GM18511 (cell line): ENCODE data around the gene DLG1.
"Not testable (repeated sequence)": the region's sequence is repeated elsewhere in the genome, so short reads cannot be mapped to it uniquely, and the experiment has no call there.

Experiments used
- ATAC-seq: cut with Tn5 transposase; IDR thresholded peaks from one replicate; pipeline ENCODE4 v1.9.1; 2021; ENCODE audit warnings: mild to moderate bottlenecking, moderate library complexity; ENCODE audit not compliant: unreplicated experiment

The DLG1 gene

DNA sequence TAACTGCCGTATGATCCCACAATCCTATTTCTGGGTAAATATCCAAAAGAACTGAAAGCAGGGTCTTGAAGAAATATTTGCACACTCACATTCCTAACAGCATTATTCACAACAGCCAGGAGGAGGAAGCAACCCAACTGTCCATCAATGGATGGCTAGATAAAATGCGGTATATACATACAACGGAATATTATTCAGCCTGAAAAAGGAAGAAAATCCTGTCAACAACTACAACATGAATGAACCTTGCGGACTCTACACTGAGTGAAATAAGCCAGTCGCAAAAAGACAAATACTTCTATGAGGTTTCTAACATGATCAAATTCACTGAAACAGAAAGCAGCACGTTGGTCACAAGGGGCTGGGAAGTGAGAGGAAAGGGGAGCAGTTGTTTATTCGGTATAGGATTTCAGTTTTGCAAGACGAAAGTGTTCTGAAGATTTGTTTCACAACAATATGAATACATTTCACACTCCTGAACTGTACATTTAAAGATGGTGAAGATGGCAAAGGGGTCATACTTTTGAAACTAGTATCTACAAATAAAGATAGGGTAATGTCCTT is 6.2 kb downstream of the DLG1 start:
- no peak for ATAC-seq

- no peak for ATAC-seq
These were observed 8.7 kb downstream of the DLG1 start for GRCh38 chr3:197289726-197290125.

DNA sequence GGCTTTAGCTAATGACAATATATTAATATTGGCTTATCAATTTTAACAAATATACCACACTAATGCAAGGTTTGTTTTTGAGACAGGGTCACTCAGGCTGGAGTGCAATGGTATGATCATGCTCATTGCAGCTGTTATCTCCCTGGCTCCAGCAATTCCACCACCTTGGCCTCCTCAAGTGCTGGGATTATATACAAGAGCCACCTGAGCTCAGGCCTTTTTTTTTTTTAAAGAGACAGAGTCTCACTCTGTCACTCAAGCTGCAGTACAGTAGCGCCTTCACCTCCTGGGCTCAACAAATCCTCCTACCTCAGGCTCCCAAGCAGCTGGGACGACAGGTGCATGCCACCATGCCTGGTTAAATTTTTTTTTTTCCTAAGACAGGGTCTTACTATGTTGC is 11.7 kb downstream of the DLG1 start:
- no peak for ATAC-seq

- no peak for ATAC-seq
These were observed 12.9 kb downstream of the DLG1 start for GRCh38 chr3:197285557-197285956.

DNA sequence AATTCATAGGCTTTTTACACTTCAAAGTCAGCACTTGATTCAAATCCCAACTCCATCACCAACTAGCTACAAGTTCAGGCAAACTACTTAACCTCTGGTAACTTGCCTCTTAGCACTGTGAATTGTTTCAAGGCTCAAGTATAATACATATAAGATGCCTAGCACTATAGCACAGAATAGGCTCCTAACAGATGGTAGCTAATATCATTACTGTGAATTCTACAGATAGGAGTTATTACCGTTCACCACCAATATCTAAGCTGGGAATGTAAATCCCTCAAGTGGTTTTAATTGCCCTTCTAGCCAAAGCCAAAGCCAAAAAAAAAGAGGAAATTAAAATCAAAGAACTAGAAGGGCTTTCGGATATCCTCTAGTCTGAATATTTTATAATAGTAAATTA is 15.4 kb downstream of the DLG1 start:
- no peak for ATAC-seq

GRCh38 chr3:197281849-197282248 is 16.6 kb downstream of the DLG1 start:
- no peak for ATAC-seq

DNA sequence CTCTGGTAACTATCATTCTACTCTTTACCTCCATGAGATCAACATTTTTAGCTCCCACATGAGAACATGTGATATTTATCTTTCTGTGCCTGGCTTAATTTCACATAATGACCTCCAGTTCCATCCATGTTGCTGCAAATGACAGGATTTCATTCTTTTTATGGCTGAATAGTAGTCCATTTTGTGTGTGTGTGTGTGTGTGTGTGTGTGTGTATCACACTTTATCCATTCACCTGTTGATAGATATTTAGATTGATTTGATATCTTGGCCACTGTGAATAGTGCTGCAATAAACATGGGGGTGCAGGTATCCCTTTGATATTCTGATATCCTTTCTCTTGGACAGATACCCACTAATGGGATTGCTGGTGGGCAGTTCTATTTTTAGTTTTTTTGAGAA is 18.3 kb downstream of the DLG1 start:
- no peak for ATAC-seq

GRCh38 chr3:197278933-197279332 is 19.5 kb downstream of the DLG1 start:
- no peak for ATAC-seq

- not testable (repeated sequence) for ATAC-seq
These were observed 21.6 kb downstream of the DLG1 start for GRCh38 chr3:197276808-197277207.

DNA sequence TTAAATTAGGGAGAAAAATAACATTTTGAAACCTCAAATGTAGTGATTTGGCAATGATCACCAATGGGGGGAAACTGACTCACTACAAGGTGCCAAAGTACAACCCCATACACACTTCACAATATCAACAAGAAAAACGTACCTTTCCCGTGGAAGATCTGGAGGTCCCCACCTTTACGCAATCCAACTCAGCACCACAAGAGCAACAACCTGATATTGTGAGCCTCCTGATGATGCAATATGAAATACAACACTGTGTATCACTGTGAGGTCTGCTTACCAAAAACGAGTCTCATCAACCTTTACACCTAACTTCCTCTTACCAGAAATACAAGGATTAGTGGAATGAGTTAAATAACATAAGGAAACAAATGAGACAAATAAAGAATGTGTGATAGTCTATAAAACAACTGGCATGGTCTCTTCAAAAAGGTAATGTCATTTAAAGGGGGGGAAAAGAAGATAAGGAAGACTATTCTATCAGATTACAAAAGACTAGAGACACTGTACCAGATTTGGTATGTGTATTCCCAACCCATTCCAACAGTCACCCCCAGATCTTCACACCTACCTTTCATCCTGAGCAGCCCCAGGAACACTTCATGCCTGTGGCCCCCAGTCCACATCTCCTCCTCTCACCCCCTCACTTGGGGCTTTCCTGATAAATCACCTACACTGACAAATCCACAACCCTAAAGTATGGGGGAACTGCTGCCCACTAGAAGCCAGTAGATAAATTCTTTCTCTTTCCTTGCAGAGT is 27.7 kb downstream of the DLG1 start:
- no peak for ATAC-seq

GRCh38 chr3:197269024-197269423 is 29.4 kb downstream of the DLG1 start:
- no peak for ATAC-seq

DNA sequence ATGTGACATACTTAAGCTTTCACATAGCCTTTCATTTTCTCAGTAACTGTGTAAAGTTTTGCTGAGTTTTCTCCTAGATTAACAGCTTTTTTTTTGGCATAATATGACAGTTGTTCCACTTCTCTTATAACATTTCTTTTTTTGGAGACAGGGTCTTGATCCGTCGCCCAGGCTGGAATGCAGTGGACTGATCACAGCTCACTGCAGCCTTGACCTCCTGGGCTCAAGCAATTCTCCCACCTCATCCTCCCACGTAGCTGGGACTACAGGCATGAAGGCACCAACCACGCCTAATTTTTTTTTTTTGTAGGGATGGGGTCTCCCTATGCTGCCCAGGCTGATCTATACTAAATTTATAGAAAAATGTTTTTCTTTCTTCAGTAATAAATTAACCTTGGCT is 30.1 kb downstream of the DLG1 start:
- no peak for ATAC-seq

- no peak for ATAC-seq
These were observed 32.1 kb downstream of the DLG1 start for GRCh38 chr3:197266331-197266730.

GRCh38 chr3:197262709-197263108 is 35.7 kb downstream of the DLG1 start:
- no peak for ATAC-seq

GRCh38 chr3:197261164-197261509 is 37.3 kb downstream of the DLG1 start:
- no peak for ATAC-seq

DNA sequence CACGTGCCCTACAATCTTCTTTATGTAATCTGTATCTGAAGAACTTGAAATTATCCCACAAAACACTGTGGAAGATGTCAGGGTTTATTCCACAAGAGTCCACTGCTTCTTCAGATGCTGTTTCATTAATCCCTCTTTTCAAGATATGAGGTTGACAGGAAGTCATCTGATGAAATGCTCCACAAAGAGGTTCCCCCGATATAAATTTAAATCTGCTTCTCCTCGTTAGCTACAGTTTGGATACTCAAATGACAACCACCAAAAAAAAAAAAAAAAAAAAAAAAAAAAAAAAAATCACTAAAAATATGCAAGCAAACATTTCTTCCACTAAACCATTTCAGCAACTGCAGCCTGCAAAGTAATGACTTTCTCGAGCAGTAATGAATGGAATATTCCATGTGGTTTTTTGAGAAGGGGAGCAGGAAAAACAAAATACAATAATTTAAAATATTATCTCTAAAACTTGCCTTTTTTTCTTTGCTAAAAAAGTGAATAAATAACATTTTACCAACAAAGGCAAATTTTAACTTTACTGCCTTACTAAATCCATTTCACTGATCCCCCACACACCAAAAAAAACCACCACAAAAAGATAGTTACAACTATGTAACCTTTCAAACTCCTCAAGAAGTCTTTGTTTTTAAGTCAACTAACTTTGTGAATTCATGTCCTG is 37.8 kb downstream of the DLG1 start:
- ATAC-seq, result no peak

DNA sequence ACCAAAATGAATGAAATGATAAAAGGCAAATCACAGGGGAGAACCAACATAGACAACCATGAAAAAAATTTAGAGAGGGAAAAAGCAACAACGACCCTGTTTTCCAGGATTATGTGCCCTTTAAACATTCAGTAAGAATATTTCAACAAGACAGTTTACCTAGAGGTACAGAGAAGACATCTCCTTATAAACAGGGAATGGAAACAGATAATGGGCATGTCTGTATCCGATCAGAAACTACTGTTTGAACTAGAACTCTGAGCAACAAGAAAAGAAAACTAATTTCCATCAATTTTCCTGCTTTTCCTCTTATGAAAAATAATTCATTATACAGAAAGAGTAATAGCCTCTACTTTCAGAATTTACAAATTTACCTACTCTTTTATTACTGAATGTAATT is 39.3 kb downstream of the DLG1 start:
- no peak for ATAC-seq

- no peak for ATAC-seq
These were observed 40.1 kb downstream of the DLG1 start for GRCh38 chr3:197258168-197258755.

DNA sequence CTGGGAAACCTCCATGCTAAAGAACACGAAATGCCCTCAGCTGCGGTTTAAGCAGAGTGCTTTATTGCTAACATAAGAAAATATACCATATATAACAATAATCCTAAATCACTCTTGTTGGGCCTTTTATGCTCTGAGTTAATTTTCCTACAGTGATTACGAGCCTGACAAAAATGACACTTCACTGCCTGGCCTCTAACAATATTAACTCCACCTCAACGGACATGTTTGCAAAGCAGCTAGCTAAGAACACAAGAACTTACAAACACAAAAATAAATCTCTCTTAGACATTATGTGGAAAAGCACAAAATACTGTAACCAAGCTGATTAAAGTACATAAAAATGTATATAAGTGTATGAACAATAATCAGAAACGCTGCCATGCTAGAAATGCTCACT is 40.7 kb downstream of the DLG1 start:
- ATAC-seq, result no peak

DNA sequence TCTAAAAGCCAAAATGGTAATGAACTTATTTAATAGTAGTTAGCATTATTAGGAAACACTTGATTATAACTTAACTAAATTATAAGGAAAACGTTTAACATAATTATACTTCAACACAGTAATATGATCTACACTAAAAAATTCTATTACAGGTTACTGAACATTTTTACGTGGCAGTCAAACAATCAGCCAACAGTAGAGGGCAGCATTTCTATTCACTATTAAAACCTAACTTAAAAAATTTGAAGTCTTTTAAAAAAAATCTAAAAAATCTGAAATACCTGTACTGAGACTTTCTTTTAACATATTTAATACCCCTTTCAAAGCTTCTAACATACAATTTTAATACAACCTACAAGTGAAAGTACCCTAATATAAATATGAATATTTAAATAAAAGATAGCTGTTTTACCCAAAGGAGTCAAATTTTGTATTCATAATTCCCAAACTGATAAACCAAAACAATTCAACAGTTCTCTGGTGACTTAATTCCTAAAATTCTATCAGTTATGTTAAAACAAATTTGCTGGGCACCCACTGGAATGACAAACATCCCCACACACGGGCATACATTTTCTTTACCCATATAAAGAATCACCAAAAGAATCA is 41.5 kb downstream of the DLG1 start:
- no peak for ATAC-seq

DNA sequence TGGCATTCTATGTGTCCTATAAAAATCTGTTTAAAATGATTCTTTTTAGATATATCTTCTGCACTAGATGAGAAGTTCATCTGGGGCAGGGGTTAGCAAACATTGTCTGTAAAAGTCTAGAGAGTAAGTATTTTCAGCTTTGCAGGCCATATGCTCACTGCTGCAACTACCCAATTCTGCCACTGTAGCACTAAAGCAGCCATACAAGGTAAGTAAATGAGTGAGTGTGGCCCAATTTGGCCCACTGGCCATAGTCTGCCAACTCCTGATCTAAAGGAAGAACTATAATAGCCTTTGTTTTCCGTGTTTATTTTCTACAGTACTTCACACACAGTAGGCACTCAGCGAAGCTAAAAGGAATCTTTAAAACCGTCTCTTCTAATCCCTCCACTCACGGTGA is 42.3 kb downstream of the DLG1 start:
- ATAC-seq, result no peak
